ENCODE results near the gene DNAJC4.

Gene DNAJC4

DNA sequence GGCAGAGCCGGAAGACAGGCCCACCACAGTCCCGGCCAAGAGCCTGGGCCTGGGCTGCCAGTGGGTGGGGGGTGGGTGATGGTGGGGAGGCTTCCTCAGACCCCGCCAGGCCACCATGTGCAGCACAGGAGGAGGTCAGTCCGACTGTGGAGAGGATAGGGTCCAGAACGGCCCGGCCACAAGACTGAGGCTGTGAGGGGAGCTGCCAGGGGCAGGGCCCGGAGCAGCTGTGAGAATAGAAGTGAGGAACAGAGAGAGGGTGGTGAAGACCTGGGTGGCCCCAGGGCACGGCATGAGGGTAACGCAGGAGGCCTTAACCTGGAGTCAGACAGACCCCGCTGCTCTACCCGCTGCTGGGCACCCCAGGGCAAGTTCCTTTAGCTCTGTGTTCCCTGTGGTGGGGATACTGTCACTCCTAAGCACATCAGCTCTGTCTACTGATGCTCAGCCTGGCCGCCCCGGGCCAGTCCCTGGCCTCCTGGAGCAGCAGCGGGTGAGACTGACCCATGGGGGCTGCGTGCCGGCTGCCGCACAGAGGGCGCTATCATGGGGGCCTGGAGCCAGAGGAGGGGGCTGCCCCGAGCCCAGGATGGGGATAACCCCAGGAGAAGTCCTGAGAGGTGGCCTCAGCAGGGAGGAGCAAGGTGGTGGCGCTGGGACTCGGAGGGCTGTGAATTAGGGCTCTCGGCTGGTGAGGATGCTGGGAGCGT, 22.1 kb upstream of the DNAJC4 start:
- DNase-seq, result no peak

DNA sequence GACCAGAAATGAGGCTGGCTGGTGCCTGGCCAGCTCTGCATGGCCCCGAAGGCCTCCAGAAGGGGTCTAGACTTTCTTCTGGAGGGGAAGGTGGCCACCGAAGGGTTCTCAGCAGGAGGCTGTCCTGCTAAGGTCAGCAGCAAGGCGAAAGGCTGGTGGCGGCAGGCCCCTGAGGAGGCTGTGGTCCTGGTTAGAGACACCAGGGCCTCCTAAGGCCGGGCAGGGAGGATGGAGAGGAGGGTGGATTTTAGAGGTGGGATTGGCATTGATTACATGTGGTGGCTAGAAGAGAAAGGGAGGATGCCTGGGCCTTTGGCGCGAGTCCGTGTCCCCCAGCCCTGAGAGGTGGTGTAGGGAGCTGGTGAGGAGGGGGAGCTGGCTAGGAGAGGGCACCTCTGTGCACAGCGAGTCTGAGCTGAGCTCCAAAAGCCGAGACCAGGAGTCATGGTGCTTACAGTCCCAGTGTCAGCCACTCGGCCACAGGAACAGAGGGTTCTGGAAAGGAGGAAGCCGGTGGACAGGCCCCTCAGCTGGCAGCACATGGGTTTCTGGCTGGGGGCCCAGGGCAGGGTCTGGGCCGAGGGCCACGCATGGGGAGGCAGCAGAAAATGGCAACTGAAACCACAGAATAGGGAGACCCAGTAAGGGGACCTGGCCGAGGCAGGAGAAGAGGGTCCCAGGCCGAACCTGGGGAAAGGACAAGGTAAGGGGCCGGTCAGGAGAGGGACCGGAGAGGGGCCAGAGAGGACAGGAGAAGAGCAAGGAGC, 21.4 kb upstream of the DNAJC4 start:
- no peak for DNase-seq

DNA sequence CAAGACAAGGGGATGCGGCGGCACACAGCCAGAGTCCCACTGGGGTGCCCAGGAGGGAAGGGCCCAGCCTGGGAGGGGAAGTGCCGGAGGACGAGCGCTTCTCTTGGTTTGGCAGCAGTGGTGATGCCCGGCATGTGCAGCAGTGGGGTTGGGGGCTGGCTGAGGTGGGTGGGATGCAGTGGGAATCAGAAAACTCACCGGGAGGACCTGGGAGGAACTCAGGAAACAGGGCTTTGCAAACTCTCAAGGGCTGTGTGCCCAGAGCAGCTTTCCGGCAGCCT, 20.8 kb upstream of the DNAJC4 start:
- no peak for DNase-seq

DNA sequence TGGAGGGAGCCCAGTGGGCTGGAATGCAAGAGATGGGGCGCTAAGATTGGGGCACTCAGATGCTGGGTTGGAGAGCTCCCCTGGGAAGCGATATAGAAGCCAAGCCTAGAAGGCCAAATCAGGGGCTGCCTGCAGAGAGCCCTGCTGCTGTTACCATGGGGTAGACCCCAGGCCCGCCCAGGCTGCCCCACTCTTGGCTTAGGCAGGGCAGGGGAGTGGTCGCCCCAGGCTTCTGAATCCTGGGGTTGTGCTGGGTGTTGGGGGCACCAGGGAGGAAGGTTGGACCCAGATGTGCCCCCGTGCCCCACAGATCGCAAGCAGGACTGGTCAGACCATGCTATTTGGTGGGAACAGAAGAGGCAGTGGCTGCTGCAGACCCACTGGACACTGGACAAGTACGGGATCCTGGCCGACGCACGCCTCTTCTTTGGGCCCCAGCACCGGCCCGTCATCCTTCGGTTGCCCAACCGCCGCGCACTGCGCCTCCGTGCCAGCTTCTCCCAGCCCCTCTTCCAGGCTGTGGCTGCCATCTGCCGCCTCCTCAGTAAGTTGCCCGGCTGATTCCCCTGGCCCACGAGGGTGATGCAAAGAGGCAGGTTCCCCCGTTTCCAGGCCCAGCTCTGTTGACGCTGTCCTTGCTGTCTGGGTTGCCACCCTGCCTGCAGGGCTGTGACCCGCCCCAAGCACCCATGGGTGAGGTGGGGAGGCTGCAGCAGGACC, 19.9 kb upstream of the DNAJC4 start:
- no peak for DNase-seq

DNA sequence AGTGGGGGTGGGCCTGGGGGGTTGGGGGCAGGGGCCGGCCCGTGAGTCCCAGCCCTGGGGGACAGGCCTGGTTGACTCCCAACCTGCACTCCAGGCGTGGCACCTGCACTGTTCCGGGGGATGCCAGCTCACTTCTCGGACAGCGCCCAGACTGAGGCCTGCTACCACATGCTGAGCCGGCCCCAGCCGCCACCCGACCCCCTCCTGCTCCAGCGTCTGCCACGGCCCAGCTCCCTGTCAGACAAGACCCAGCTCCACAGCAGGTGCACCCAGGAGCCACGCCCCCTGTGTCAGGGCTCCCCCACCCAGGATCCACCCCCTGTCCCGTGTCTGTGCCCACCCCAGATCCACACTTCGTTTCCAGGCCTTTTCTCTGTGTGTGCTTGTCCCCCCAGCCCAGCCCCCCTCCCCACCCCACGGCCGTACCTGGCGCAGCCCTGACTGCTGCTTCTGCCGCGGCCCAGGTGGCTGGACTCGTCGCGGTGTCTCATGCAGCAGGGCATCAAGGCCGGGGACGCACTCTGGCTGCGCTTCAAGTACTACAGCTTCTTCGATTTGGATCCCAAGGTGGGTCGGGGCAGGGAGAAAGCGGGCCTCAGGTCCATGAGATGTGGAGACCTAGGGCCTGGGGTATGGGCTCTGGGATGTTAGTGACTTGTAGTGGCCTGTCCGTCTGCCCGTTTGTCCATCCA, 19.0 kb upstream of the DNAJC4 start:
- DNase-seq, result no peak

DNA sequence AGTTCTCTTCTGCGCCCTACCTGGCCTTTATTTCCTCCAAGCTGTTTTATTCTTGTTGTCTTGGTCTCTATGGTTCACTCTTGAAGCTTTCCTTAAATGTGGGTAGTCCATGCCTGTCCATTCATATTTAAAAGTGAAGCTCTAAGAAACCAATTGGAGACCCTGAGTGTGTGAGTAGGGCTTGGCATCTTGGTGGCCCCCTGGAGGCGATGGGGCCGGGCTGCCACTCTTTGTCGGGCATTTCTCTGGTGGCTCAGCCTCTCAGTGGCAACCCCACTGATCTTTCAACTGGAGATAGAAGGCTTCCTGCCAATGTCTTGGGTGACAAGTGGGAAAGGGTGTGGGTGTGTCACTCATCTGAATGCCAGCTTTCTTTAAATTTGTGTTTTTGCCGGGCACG, 13.5 kb upstream of the DNAJC4 start:
- DNase-seq, result no peak

DNA sequence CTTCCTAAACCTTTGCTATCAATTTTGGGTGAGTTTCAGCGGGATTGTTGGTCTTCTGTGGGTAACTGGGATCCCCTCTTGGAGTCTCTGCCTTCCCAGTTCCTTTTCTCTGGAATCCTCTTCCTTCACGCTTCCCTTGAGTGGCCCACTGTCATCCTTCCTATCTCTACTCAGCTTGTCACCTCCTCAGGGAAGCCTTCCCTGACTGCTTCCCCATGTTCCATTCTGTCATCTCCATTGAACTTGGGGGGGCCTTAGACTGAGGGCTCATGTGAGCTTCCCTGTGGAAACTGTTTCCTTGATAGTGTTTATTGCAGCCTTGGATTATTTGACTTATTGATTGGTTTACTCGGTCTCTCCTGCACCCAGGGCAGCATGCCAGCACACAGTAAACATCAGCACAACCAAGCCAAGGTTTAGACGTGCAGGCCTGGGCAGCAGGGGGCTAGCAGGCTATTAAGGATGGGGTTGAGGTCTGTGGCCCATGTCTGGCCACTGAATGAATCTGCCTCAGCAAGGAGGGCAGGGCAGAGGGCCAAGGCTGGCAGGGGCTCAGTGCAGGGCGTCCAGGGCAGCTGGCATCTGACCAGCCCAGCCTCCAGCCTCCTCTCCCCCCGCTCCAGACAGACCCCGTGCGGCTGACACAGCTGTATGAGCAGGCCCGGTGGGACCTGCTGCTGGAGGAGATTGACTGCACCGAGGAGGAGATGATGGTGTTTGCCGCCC, 11.6 kb upstream of the DNAJC4 start:
- no peak for DNase-seq

DNA sequence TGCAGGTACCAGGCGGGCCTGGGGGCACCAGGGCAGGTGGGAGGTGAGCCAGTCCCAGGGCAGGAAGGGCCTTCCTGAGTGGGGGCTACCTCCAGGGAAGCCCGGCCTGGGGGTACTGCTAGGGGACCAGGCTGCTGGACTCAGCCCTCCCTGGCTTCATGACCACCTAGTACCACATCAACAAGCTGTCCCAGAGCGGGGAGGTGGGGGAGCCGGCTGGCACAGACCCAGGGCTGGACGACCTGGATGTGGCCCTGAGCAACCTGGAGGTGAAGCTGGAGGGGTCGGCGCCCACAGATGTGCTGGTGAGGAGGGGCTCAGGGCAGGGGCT, 11.0 kb upstream of the DNAJC4 start:
- DNase-seq, result no peak

DNA sequence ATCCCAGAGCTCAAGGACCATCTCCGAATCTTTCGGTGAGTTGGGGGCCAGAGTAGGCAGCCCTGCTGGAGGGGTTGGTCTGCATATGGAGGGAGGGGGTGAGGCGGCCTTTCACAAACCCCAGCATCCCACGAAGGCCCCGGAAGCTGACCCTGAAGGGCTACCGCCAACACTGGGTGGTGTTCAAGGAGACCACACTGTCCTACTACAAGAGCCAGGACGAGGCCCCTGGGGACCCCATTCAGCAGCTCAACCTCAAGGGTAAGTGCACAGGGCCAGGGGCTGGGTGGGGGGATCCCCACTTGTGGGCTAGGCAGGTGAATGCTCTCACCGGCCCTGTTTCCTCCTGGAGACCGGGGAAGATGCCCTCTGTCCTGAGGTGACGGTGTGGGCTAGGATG, 10.6 kb upstream of the DNAJC4 start:
- DNase-seq, result no peak

DNA sequence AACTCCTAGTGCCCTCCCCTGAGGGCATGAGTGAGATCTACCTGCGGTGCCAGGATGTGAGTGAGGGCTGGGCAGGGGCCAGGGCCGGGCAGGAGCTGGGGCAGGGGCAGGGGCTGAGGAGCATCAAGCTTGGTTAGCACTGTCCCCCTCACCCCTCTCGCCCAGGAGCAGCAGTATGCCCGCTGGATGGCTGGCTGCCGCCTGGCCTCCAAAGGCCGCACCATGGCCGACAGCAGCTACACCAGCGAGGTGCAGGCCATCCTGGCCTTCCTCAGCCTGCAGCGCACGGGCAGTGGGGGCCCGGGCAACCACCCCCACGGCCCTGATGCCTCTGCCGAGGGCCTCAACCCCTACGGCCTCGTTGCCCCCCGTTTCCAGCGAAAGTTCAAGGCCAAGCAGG, 10.1 kb upstream of the DNAJC4 start:
- DNase-seq, result no peak

DNA sequence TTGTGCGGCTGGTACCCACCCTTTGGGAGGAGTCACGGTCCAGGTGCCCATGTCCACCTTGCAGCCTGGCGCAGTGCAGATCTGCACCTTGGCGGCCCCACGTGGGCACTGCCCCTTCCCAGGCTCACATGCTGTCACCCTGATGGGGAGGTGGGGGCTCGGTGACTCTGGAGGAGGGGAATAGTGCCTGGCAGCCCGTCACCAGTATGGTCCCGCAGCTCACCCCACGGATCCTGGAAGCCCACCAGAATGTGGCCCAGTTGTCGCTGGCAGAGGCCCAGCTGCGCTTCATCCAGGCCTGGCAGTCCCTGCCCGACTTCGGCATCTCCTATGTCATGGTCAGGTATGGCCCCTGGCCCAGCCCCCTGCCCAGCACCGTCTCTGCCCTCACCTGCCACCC, 9.6 kb upstream of the DNAJC4 start:
- DNase-seq, result no peak

DNA sequence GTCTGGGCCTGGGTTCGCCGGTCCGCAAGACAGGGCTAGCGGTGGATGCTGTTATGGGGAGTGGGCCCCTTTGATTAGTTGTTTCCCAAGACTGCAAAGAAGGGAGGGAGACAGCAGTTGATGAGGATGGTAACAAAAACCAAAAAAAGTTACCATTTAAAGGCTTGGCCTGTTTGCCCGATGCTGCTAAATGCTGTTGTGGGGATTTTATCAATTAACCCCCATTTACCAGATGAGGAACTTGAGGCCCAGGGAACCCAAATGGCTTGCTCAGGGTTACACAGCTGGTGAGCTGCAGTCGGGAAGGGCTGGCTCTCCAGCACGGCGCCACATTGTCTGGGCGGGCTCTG, 7.7 kb upstream of the DNAJC4 start:
- DNase-seq, result no peak

DNA sequence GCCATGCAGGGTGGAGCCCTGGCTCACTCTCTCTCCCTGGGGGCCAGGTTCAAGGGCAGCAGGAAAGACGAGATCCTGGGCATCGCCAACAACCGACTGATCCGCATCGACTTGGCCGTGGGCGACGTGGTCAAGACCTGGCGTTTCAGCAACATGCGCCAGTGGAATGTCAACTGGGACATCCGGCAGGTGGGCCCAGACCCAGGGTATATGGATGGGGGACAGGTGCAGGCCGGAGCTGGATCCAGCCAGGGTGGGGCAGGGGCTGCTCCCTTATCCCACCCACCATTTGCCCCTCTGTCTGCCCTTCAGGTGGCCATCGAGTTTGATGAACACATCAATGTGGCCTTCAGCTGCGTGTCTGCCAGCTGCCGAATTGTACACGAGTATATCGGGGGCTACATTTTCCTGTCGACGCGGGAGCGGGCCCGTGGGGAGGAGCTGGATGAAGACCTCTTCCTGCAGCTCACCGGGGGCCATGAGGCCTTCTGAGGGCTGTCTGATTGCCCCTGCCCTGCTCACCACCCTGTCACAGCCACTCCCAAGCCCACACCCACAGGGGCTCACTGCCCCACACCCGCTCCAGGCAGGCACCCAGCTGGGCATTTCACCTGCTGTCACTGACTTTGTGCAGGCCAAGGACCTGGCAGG, 7.2 kb upstream of the DNAJC4 start:
- DNase-seq, result no peak

DNA sequence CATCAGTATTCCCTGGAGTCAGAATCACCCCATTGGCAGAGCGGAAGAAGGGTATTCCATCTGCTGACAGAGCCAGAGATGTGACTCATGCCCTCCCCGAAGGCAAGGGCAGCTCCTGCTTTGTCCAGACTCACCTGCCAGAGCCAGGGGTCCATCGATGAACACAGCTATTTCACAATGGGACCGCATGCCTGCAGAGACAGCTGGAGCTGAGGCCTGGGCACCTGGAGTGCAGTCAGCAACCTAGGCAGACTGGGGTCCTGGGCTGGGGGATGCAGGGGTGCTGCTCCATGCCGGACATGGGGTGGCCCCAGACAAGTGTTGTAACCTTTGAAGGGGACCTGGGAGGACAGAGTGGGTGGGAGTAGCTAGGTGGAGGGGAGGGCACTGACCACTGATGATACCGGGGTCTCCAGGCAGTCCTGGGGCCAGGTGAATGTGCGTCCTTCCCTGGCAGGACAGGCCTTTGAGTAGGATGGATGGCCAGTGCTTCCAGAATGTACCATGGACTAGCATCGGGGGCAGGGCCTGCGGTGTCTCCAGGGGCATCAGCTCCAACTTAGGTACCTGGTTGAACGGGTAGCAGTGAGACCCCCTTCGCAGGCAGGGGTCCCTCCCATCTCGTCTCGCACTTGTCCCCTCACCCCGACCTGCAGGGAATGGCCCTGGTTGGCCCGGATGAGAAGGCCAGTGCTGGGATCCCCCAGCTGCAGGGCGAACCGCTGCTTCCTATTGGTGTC, 6.0 kb upstream of the DNAJC4 start:
- no peak for DNase-seq

DNA sequence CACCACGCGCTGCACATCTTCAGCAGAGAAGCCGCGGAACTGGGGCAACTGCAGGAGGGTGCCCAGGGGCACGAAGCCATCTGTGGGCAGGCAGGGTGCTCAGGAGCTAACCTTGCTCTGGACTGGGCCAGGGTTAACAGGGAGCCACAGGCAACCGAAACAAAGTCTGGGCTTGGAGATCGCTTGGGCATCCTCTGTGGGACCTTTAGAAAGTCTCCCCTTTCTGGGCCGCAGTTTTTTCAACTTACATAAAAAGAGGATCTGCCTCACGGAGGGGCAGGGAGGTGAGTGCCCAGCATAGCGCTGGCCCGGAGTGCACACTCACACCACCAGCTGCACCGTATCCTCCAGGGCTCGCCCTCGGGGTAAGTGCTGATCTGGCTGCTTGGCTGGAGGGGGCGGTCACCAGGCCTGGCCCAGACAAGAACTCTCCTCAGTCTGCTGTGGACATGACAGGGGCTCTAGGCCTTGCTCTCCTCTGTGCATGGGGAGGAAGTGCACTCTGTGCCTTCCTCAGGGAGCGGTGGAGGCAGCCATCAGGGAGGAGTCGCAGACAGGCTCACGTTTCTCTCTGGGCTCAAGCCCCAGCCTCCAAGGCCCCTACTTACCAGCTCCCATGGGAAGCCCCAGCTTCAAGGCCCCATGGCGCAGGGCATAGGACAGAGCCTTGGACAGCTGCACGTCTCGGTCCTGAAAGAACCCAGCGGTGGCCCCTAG, 5.3 kb upstream of the DNAJC4 start:
- DNase-seq, result no peak

DNA sequence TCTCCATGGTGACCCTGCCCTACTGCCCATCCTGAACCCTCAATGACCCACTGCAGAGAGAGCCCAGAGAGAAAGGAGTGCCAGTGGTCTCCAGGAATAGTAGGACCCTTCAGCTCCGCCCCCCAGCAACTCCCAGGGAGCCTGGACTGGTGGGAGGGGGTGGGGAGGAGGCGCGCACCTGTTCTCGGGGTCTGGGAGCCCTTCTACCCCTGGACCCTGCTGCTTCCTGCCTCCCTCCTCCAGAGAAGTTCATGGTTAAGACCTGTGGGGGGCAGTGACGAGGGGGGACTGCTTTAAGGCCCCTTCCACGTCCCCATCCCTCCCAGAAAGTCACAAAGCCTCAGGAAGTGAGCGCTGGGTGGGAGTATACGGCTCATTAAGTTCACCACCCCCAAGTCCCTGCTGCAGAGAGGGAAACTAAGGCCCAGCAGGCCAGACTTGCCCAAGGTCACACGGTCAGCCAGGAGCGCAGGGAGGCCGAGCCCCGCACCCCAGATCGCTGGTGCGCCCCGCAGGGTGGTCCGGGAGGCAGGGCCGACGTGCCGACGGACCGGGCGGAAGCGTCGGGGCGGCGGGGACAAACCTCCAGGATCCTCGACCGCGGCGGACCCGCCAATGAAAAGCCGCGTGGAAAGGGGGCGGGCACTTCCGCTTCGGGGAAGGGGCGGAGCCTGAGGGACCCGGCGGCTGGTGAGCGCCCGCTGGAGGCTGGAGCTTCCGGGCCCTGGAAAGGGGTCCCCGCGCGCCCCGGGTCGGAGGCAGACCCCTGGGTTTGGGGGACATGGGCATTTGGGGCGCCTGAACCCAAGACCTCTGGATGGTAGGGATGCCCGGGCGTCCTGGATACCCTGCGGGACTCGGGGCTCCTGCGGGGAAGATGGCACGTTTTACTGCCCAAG, 4.5 kb upstream of the DNAJC4 start, which contains the start of the genes NUDT22 and TRPT1:
NUDT22 (plus strand) TSS at position 667 of the 899 bp plus-strand sequence. CDS start 379 bp downstream, outside the sequence.
TRPT1 (minus strand) TSS at position 579 of the 899 bp plus-strand sequence; CDS start at position 253, 326 bp downstream.
- DNase-seq, result peak; percentile 79

DNA sequence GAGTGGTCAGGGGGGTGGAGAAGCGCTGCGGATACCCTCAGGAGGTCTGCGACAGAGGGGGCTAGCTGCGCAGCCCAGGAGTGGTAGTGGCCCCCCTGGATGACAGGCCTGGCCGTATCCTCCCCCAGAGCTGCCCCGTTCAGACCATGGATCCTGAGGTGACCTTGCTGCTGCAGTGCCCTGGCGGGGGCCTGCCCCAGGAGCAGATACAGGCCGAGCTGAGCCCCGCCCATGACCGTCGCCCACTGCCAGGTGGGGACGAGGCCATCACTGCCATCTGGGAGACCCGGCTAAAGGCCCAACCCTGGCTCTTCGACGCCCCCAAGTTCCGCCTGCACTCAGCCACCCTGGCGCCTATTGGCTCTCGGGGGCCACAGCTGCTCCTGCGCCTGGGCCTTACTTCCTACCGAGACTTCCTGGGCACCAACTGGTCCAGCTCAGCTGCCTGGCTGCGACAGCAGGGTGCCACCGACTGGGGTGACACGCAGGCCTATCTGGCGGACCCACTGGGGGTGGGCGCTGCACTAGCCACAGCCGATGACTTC, 3.8 kb upstream of the DNAJC4 start:
- no peak for DNase-seq

DNA sequence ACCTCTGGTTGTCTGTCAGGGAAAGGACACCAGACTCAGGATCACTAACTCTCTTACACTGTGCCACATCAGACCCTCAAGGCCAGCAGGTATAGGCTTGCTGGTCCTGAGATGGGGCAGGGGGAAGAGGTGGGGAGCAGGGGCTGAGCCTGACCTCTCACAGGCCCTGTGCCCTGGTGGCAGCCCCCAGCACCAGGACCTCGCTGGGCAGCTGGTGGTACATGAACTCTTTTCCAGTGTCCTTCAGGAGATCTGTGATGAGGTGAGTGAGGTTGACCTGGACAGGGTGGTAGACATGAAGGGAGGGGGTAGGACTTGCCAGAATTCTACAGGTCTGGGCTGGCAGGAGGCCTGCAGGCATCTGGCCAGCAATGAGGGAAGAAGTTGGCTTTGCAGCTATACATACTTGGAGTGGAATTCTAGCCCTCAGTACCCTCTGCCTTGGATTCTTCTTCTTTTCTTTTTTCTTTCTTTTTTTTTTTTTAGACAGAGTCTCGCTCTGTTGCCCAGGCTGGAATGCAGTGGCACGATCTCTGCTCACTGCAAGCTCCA, 2.9 kb upstream of the DNAJC4 start:
- no peak for DNase-seq
